ENCODE results near the gene CHST8. TPM values are rescaled to one million over a fixed set of nuclear protein-coding genes. Genes with fewer than 3 reads are reported as not detected.

CHST8 gene
- total RNA-seq, 2 experiments from 2014 or later, result not detected

- H3K27me3 ChIP-seq (ENCODE audit: control insufficient read depth in 1 of 2, insufficient read depth in 2 of 2, low read length in 2 of 2), result peaks cover 0 to 6% of the 10 kb centered on the region in 2 experiments
- ChIA-PET CTCF (no interaction called here), POLR2A (no interaction called here)
- no peak overlapping the region for H3K4me3 ChIP-seq (ENCODE audit: low read length)
- no peak for TF ChIP-seq CTCF (IDR thresholded peaks at IDR 0.05)
- ATAC-seq (ENCODE audit: poor library complexity), result no peak
- intact Hi-C loops (cut with DNase I, micrococcal nuclease), result no loop called here
- H3K36me3 ChIP-seq (ENCODE audit: insufficient read depth, low read length), result no peaks in the 10 kb centered on the region
- Mint-ChIP-seq H3K9me3 (no peaks in the 10 kb centered on the region), H3K4me1 (ENCODE audit: low read depth) (no peaks in the 10 kb centered on the region), H3K36me3 (ENCODE audit: low read depth) (no peaks in the 10 kb centered on the region), H3K27ac (no peak overlapping the region), H3K4me3 (no peak overlapping the region), H3K27me3 (peaks cover 34% of the 10 kb centered on the region)
- peaks cover 0 to 7% of the 10 kb centered on the region in 2 experiments for H3K9me3 ChIP-seq (ENCODE audit: control insufficient read depth in 1 of 2, insufficient read depth in 1 of 2, low read length in 2 of 2)
- no peak for DNase-seq
- H3K4me1 ChIP-seq (ENCODE audit: insufficient read depth, low read length), result no peaks in the 10 kb centered on the region
- no peak overlapping the region for H3K27ac ChIP-seq (ENCODE audit: low read depth in 1 of 2, low read length in 2 of 2)
These were observed 12.8 kb downstream of the CHST8 start for GRCh38 chr19:33634361-33635091.

GRCh38 chr19:33638167-33639034, 16.6 kb downstream of the CHST8 start:
- CTCF ChIA-PET, result interaction anchor here (0.7 kb wide), 1 partner anchor 29 kb away, joined by 3 read pairs; no protein-coding TSS in a partner anchor
- Mint-ChIP-seq H3K36me3 (ENCODE audit: low read depth) (no peaks in the 10 kb centered on the region), H3K4me3 (no peak overlapping the region), H3K9me3 (no peaks in the 10 kb centered on the region), H3K27ac (no peak overlapping the region), H3K27me3 (peaks cover 24% of the 10 kb centered on the region), H3K4me1 (ENCODE audit: low read depth) (no peaks in the 10 kb centered on the region)
- H3K9me3 ChIP-seq (ENCODE audit: control insufficient read depth in 1 of 2, insufficient read depth in 1 of 2, low read length in 2 of 2), result peaks cover 0 to 11% of the 10 kb centered on the region in 2 experiments
- TF ChIP-seq CTCF (IDR thresholded peaks at IDR 0.05), result no peak
- no peak for DNase-seq
- intact Hi-C loops (cut with DNase I, micrococcal nuclease), result no loop called here
- H3K27me3 ChIP-seq (ENCODE audit: control insufficient read depth in 1 of 2, insufficient read depth in 2 of 2, low read length in 2 of 2), result peaks cover 2 to 6% of the 10 kb centered on the region in 2 experiments
- no peaks in the 10 kb centered on the region for H3K36me3 ChIP-seq (ENCODE audit: insufficient read depth, low read length)
- H3K4me1 ChIP-seq (ENCODE audit: insufficient read depth, low read length), result no peaks in the 10 kb centered on the region
- POLR2A ChIA-PET, result no interaction called here
- no peak overlapping the region for H3K4me3 ChIP-seq (ENCODE audit: low read length)
- no peak overlapping the region for H3K27ac ChIP-seq (ENCODE audit: low read depth in 1 of 2, low read length in 2 of 2)
- ATAC-seq (ENCODE audit: poor library complexity), result no peak

GRCh38 chr19:33639035-33639681, 17.4 kb downstream of the CHST8 start:
- H3K4me1 Mint-ChIP-seq (ENCODE audit: low read depth), result no peaks in the 10 kb centered on the region
- H3K4me3 ChIP-seq (ENCODE audit: low read length), result no peak overlapping the region
- peaks cover 18% of the 10 kb centered on the region for H3K27me3 Mint-ChIP-seq
- no peaks in the 10 kb centered on the region for H3K9me3 Mint-ChIP-seq
- DNase-seq, result no peak
- no peaks in the 10 kb centered on the region for H3K4me1 ChIP-seq (ENCODE audit: insufficient read depth, low read length)
- H3K36me3 Mint-ChIP-seq (ENCODE audit: low read depth), result no peaks in the 10 kb centered on the region
- ChIA-PET POLR2A (no interaction called here), CTCF (interaction anchor here (0.6 to 0.7 kb wide), 2 partner anchors 30 to 1710 kb away, joined by 3 to 4 read pairs; no protein-coding TSS in a partner anchor)
- H3K27ac Mint-ChIP-seq, result no peak overlapping the region
- intact Hi-C loops (cut with DNase I, micrococcal nuclease), result no loop called here
- H3K9me3 ChIP-seq (ENCODE audit: control insufficient read depth in 1 of 2, insufficient read depth in 1 of 2, low read length in 2 of 2), result peaks cover 0 to 8% of the 10 kb centered on the region in 2 experiments
- H3K27me3 ChIP-seq (ENCODE audit: control insufficient read depth in 1 of 2, insufficient read depth in 2 of 2, low read length in 2 of 2), result peaks cover 2 to 6% of the 10 kb centered on the region in 2 experiments
- no peak for TF ChIP-seq CTCF (IDR thresholded peaks at IDR 0.05)
- ATAC-seq (ENCODE audit: poor library complexity), result no peak
- H3K4me3 Mint-ChIP-seq, result no peak overlapping the region
- no peaks in the 10 kb centered on the region for H3K36me3 ChIP-seq (ENCODE audit: insufficient read depth, low read length)
- H3K27ac ChIP-seq (ENCODE audit: low read depth in 1 of 2, low read length in 2 of 2), result no peak overlapping the region

All from CD4-positive, alpha-beta T cell (primary cell).